WTC11 (cell line): ENCODE data around the gene MAPK8IP1. TPM values are rescaled to one million over a fixed set of nuclear protein-coding genes. Genes with fewer than 3 reads are reported as not detected.

Source experiments
- ATAC-seq: fragments of 200-7000 bp; cut with Tn5 transposase; 2 replicates; pipeline ENCODE4 v1.10.0; 2021; ENCODE audit warnings: mild to moderate bottlenecking, moderate library complexity
- CTCF ChIA-PET: fragments of 300-600 bp; sonication (Branson Sonifier 250); formaldehyde crosslinking; loops from one replicate; lab custom pipeline; 2021; ENCODE audit warnings: antibody characterized with exemption; lab: Charles Lee
- POLR2A ChIA-PET: fragments of 350-600 bp; sonication (Branson Sonifier 250); formaldehyde crosslinking; loops from one replicate; lab custom pipeline; 2021; ENCODE audit warnings: antibody characterized with exemption; lab: Charles Lee
- DNase-seq: peaks from one replicate; pipeline ENCODE4 v3.0.0; 2021; ENCODE audit warnings: low spot score
- H3K27ac Mint-ChIP-seq: 2 replicates; pipeline ENCODE4 v1.8.0; 2021; ENCODE audit warnings: mixed read lengths
- H3K27me3 Mint-ChIP-seq: 2 replicates; pipeline ENCODE4 v1.8.0; 2021; ENCODE audit warnings: low read depth, mild to moderate bottlenecking, moderate library complexity, mixed read lengths
- H3K36me3 Mint-ChIP-seq: 2 replicates; pipeline ENCODE4 v1.8.0; 2021; ENCODE audit warnings: mixed read lengths
- H3K4me1 Mint-ChIP-seq: 2 replicates; pipeline ENCODE4 v1.8.0; 2022; ENCODE audit warnings: mixed read lengths
- H3K4me3 Mint-ChIP-seq: 2 replicates; pipeline ENCODE4 v1.8.0; 2021; ENCODE audit warnings: mild to moderate bottlenecking, moderate library complexity, mixed read lengths
- H3K9me3 Mint-ChIP-seq: 2 replicates; pipeline ENCODE4 v1.8.0; 2021; ENCODE audit warnings: mixed read lengths
- CBFB ChIP-seq: sonication (generic); formaldehyde crosslinking; IDR thresholded peaks from 2 replicates; pipeline ENCODE4 v1.8.1; 2022; ENCODE audit warnings: mild to moderate bottlenecking, low read depth, missing genetic modification reagents
- ESRRA ChIP-seq: sonication (generic); formaldehyde crosslinking; IDR thresholded peaks from 2 replicates; pipeline ENCODE4 v1.8.1; 2022; ENCODE audit warnings: mild to moderate bottlenecking, missing genetic modification reagents, borderline replicate concordance
- FOXP1 ChIP-seq: sonication (generic); formaldehyde crosslinking; IDR thresholded peaks from 2 replicates; pipeline ENCODE4 v1.8.0; 2022; ENCODE audit warnings: missing genetic modification reagents, mild to moderate bottlenecking, moderate library complexity, borderline replicate concordance
- GABPB1 ChIP-seq: sonication (generic); formaldehyde crosslinking; IDR thresholded peaks from 2 replicates; pipeline ENCODE4 v1.8.1; 2023; ENCODE audit warnings: mild to moderate bottlenecking, missing genetic modification reagents
- GTF2I ChIP-seq: fragments of 250-450 bp; sonication (Bioruptor Pico); conservative IDR thresholded peaks from 2 replicates; pipeline ENCODE4 v1.4.0; 2021; ENCODE audit warnings: mild to moderate bottlenecking
- HMGA2 ChIP-seq: fragments of 250-450 bp; sonication (Bioruptor Pico); IDR thresholded peaks from 2 replicates; pipeline ENCODE4 v1.4.0; 2021; ENCODE audit warnings: mild to moderate bottlenecking, moderate library complexity
- NFATC4 ChIP-seq: fragments of 250-450 bp; sonication (Bioruptor Pico); IDR thresholded peaks from 2 replicates; pipeline ENCODE4 v1.9.0; 2021; ENCODE audit warnings: mild to moderate bottlenecking
- NR3C1 ChIP-seq: sonication (generic); formaldehyde crosslinking; conservative IDR thresholded peaks from 2 replicates; pipeline ENCODE4 v1.8.1; 2023; ENCODE audit warnings: low read depth, mild to moderate bottlenecking, missing genetic modification reagents
- PRDM15 ChIP-seq: sonication (generic); formaldehyde crosslinking; IDR thresholded peaks from 2 replicates; pipeline ENCODE4 v1.8.0; 2022; ENCODE audit warnings: missing genetic modification reagents
- SOX15 ChIP-seq: fragments of 250-450 bp; sonication (Bioruptor Pico); IDR thresholded peaks from 2 replicates; pipeline ENCODE4 v1.9.0; 2021; ENCODE audit warnings: mild to moderate bottlenecking
- TEAD1 ChIP-seq: sonication (generic); formaldehyde crosslinking; IDR thresholded peaks from 2 replicates; pipeline ENCODE4 v1.8.0; 2022; ENCODE audit warnings: mild to moderate bottlenecking, missing genetic modification reagents
- TEAD4 ChIP-seq: sonication (generic); formaldehyde crosslinking; IDR thresholded peaks from 2 replicates; pipeline ENCODE4 v1.8.0; 2022; ENCODE audit warnings: mild to moderate bottlenecking, missing genetic modification reagents
- USF1 ChIP-seq: sonication (generic); formaldehyde crosslinking; IDR thresholded peaks from 2 replicates; pipeline ENCODE4 v1.8.0; 2022; ENCODE audit warnings: mild to moderate bottlenecking, missing genetic modification reagents
- ZBTB21 ChIP-seq: sonication (generic); formaldehyde crosslinking; IDR thresholded peaks from 2 replicates; pipeline ENCODE4 v1.8.1; 2023; ENCODE audit warnings: mild to moderate bottlenecking, missing genetic modification reagents, borderline replicate concordance
- ZNF121 ChIP-seq: sonication (generic); formaldehyde crosslinking; IDR thresholded peaks from 2 replicates; pipeline ENCODE4 v1.8.0; 2023; ENCODE audit warnings: missing genetic modification reagents
- ZNF317 ChIP-seq: sonication (generic); formaldehyde crosslinking; IDR thresholded peaks from 2 replicates; pipeline ENCODE4 v1.8.1; 2023; ENCODE audit warnings: low read depth, mild to moderate bottlenecking, moderate library complexity, missing genetic modification reagents, borderline replicate concordance
- ZSCAN18 ChIP-seq: fragments of 250-450 bp; sonication (Bioruptor Pico); IDR thresholded peaks from 2 replicates; pipeline ENCODE4 v2.1.2; 2022; ENCODE audit warnings: mild to moderate bottlenecking, moderate library complexity
- total RNA-seq: library from RNA; stranded (reverse); gene quantifications from 3 replicates; pipeline ENCODE4 v1.2.3, GENCODE V29; 2021

Gene MAPK8IP1
- total RNA-seq, 1 experiment from 2014 or later, result 34.1 TPM

- TF ChIP-seq ZNF317 (CRISPR knock-in tag), result no peak
Observed at GRCh38 chr11:45887587-45887986, 2.1 kb downstream of the MAPK8IP1 start (continued).

GRCh38 chr11:45889555-45889954 lies 4.1 kb downstream of the MAPK8IP1 start:
- H3K9me3 Mint-ChIP-seq, result no peaks in the 10 kb centered on the region
- ATAC-seq (no peak), DNase-seq (no peak)
- H3K27ac Mint-ChIP-seq, result peak overlapping the region; percentile 28; the same call in 1 of the 2 replicates
- ChIA-PET POLR2A (no interaction called here), CTCF (interaction anchor here (0.6 kb wide), 1 partner anchor 182 kb away, joined by 3 read pairs; no protein-coding TSS in a partner anchor)
- H3K27me3 Mint-ChIP-seq, result peaks cover 4% of the 10 kb centered on the region; the same call in 1 of the 2 replicates
- peaks cover 15% of the 10 kb centered on the region for H3K4me1 Mint-ChIP-seq
- no peak overlapping the region for H3K4me3 Mint-ChIP-seq
- no peaks in the 10 kb centered on the region for H3K36me3 Mint-ChIP-seq
- TF ChIP-seq CBFB (CRISPR knock-in tag) (no peak), ZSCAN18 (CRISPR knock-in tag) (no peak), ZNF121 (CRISPR knock-in tag) (no peak)

GRCh38 chr11:45889966-45890365 lies 4.5 kb downstream of the MAPK8IP1 start:
- ATAC-seq (no peak), DNase-seq (no peak)
- ChIA-PET CTCF (interaction anchor here (0.6 to 1.6 kb wide), 3 partner anchors 18 to 182 kb away, joined by 3 to 6 read pairs (median 4); no protein-coding TSS in a partner anchor), POLR2A (no interaction called here)
- Mint-ChIP-seq H3K9me3 (no peaks in the 10 kb centered on the region), H3K4me3 (no peak overlapping the region), H3K27ac (no peak overlapping the region), H3K27me3 (no peaks in the 10 kb centered on the region), H3K36me3 (no peaks in the 10 kb centered on the region), H3K4me1 (peaks cover 17% of the 10 kb centered on the region)
- no peak for TF ChIP-seq GTF2I (CRISPR knock-in tag)
- no peak for TF ChIP-seq NR3C1 (CRISPR knock-in tag)
- TF ChIP-seq ZBTB21 (CRISPR knock-in tag), result no peak
- no peak for TF ChIP-seq FOXP1
- TF ChIP-seq GABPB1, result no peak
- no peak for TF ChIP-seq USF1 (CRISPR knock-in tag)
- no peak for TF ChIP-seq TEAD1 (CRISPR knock-in tag)
- no peak for TF ChIP-seq SOX15 (CRISPR knock-in tag)
- no peak for TF ChIP-seq PRDM15 (CRISPR knock-in tag)
- TF ChIP-seq ESRRA, result no peak
- TF ChIP-seq NFATC4 (CRISPR knock-in tag), result no peak
- TF ChIP-seq TEAD4 (CRISPR knock-in tag), result no peak
- TF ChIP-seq HMGA2 (CRISPR knock-in tag), result no peak
